HL-60 (cell line): Measurements from ENCODE around the gene DMRT1.

ENCODE experiments used
- DNase-seq, 2 experiments: peaks; one replicate each; pipeline ENCODE4 v3.0.0-alpha.2; 2010 to 2020; ENCODE audit warnings: low read depth in 1 of 2, low spot score in 1 of 2
- H3K27ac ChIP-seq: fragments of 250-450 bp; sonication (Bioruptor Pico); replicated peaks from 2 replicates; pipeline ENCODE4 v1.5.1; 2020; ENCODE audit warnings: mild to moderate bottlenecking, moderate library complexity
- H3K27me3 ChIP-seq: fragments of 250-450 bp; sonication (Bioruptor Pico); 2 replicates; pipeline ENCODE4 v1.5.1; 2021; ENCODE audit warnings: mild to moderate bottlenecking, moderate library complexity; ENCODE audit not compliant: insufficient read depth, poor library complexity, severe bottlenecking
- H3K4me3 ChIP-seq: replicated peaks from 2 replicates; pipeline ENCODE4 v1.5.1; 2011; ENCODE audit warnings: mild to moderate bottlenecking, control low read depth, low read length; ENCODE audit not compliant: insufficient read depth
- CTCF ChIP-seq: IDR thresholded peaks from one replicate; pipeline ENCODE4 v1.5.1; 2011; ENCODE audit warnings: low read length, control low read depth, inconsistent platforms; ENCODE audit not compliant: insufficient read depth
- GABPA ChIP-seq: IDR thresholded peaks from 2 replicates; pipeline ENCODE4 v1.6.1; 2012; ENCODE audit warnings: low read depth
- POLR2AphosphoS5 ChIP-seq: IDR thresholded peaks from 2 replicates; pipeline ENCODE4 v1.6.1; 2012; ENCODE audit warnings: low read depth
- REST ChIP-seq: IDR thresholded peaks from 2 replicates; pipeline ENCODE4 v1.6.1; 2012; ENCODE audit warnings: low read depth; ENCODE audit not compliant: insufficient replicate concordance
- SPI1 ChIP-seq: IDR thresholded peaks from 2 replicates; pipeline ENCODE4 v1.6.1; 2012; ENCODE audit warnings: low read depth, mild to moderate bottlenecking, borderline replicate concordance

DMRT1 gene

DNA sequence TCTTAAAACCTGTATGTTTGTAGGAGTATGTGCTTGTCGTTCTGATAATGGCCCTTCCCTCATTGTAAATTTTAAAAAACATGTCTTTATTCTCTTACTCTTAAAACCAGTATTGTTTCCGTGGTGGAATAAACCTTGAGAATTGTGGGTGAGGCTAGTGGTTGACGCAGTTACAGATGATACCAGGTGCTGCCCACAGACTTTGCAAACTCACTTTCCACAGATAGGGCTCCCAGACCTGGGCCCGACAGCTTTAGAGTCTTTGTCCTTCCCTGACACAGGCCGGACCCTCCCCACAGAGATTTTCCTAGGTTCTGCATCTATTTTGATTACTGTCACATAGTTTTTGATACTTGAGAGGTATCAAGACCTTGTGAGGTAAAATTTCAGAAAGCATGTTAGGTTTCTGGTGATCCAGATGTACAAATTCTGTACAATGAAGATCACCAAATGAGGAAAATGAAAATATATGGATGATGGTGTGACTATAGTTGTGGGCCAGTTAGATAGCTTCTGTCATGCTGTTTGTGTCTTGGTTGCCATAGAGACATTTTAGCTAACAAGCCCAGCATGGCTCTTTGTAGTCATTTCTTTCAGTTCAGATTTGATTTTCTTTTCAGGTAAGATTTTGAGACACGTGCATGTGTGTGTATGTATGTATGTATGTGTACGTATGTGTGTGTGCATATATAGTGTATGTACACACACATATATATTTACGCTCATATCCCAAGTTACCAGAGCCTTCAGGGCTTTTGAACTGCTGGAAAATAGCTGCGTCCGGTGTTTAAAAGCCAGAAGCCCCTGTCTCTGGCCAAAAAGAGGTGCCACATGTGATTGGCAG lies 33.8 kb downstream of the DMRT1 start:
- DNase-seq, result no peak
- Histone ChIP-seq H3K27me3 (peaks cover 9% of the 10 kb centered on the region), H3K4me3 (no peak overlapping the region), H3K27ac (no peak overlapping the region)
- TF ChIP-seq SPI1 (no peak), REST (no peak), POLR2AphosphoS5 (no peak), GABPA (no peak), CTCF (no peak)

GRCh38 chr9:876425-876824 lies 34.9 kb downstream of the DMRT1 start:
- DNase-seq, result no peak

More at GRCh38 chr9:876425-876824, 34.9 kb downstream of the DMRT1 start:
- TF ChIP-seq REST (no peak), POLR2AphosphoS5 (no peak), CTCF (no peak), GABPA (no peak), SPI1 (no peak)
- H3K27me3 ChIP-seq, result peaks cover 9% of the 10 kb centered on the region
- no peak overlapping the region for H3K4me3 ChIP-seq
- H3K27ac ChIP-seq, result no peak overlapping the region
